ENCODE data around the gene SYVN1.
"Not testable (repeated sequence)": the region's sequence is repeated elsewhere in the genome, so short reads cannot be mapped to it uniquely, and the experiment has no call there.

The SYVN1 gene

DNA sequence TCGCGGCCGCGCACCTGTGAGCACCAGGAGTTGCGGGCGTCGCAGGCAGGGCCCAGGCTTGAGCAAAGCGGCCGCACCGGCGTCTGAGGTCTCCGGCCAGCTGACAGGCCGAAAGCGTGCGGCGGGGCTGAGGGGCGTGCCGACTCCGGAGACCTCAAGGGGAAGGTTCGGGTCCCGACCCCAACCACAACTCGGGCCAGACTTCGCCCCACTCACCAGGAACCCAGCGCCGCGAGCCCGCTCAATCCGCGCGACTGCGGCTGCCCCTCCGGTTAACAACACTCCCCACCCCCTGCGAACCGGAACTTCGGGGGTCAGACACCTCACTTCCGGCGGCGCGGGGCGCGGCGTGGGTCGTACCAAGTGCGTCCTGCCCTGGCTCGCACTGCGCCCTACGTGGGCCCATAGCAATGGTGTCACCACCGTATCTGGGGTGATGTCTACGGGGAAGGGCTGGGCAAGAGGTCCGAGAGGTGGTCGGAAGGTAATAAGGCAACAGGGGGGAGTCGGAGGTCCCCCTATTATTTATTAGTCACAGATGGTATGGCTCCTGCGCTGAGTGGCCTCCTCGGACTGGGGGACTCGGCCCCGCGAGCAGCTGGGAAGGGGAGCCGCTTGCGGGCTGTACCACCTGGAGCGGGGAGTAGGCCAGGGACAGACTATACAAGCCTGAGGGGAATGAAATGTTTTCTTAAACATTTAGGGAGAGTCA lies at the start of gene SYVN1:
SYVN1 (minus strand) TSS at position 280 of the 712 bp plus-strand sequence. CDS start 918 bp downstream, outside the sequence.
- in situ Hi-C loops (cut with MboI; ENCODE audit: low sequenced_read_pairs) = no loop called here

- in situ Hi-C loops (cut with MboI; ENCODE audit: low sequenced_read_pairs) = no loop called here
Observed at GRCh38 chr11:65183201-65183891, 49.0 kb upstream of the SYVN1 start.

DNA sequence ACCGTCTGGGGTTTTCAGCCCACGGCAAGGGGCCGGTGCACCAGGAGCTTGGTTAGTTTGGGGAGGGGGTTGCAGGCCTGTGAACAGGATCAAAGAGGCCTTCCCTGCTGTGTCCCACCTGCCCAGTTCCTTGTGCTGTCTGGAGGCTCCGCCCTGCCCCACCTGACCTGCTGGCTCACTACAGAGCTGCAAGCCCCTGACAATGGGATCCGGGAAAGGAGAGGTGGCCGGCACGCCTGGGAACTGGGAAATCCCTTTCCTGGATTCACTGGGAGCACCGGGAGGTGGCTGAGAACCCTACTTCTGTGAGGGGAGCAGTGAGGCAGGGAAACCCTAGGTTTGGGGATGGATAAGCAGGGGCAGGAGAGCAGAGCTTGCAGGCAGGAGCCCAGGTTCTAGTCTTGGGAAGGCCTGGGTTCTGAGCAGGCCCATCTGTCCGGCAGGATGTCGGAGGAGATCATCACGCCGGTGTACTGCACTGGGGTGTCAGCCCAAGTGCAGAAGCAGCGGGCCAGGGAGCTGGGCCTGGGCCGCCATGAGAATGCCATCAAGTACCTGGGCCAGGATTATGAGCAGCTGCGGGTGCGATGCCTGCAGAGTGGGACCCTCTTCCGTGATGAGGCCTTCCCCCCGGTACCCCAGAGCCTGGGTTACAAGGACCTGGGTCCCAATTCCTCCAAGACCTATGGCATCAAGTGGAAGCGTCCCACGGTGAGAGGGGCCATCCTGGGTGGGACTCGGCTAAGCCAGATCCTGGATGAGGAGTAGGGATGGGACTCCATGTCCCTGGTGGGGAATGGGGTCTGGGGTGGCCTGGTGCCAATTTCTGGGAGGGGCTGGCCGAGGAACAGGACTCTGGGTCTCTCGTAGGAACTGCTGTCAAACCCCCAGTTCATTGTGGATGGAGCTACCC lies 48.2 kb upstream of the SYVN1 start:
- in situ Hi-C loops (cut with MboI; ENCODE audit: low sequenced_read_pairs) = no loop called here

DNA sequence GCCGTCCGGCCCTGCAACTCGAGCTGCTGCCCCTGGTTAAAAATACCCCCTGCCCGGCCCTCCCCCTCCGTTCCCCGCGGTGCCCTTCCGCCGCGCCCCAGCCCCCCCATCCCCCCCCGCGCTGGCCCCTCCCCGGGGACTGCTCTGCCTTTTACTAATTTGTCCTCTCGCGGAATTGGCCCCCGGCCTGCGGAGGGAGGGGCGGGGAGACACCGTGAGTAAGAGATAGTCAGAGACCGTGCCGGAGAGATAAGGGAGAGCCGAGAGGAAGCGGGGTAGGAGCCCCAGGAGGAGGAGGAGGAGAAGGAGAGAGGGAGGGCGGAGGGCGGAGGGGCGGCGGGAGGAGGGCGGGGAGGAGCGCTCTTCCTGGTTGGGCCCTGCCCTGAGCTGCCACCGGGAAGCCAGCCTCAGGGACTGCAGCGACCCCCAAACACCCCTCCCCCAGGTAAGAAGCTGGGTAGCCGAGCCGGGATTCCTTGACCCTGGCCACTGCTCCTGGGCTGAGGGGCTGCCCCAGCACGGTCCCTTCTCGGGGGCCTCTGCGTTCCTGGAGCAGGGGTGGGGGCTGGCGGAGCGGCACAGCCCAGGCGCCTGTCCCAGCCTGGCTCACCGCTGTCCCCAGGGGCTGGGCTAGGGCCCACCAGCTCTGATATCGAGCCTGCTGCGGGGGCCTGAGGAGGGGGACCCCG lies 47.4 kb upstream of the SYVN1 start, which contains the start of gene CAPN1:
CAPN1 (plus strand) TSS at position 360 of the 689 bp plus-strand sequence. CDS start 774 bp downstream, outside the sequence.
- in situ Hi-C loops (cut with MboI; ENCODE audit: low sequenced_read_pairs) = no loop called here

DNA sequence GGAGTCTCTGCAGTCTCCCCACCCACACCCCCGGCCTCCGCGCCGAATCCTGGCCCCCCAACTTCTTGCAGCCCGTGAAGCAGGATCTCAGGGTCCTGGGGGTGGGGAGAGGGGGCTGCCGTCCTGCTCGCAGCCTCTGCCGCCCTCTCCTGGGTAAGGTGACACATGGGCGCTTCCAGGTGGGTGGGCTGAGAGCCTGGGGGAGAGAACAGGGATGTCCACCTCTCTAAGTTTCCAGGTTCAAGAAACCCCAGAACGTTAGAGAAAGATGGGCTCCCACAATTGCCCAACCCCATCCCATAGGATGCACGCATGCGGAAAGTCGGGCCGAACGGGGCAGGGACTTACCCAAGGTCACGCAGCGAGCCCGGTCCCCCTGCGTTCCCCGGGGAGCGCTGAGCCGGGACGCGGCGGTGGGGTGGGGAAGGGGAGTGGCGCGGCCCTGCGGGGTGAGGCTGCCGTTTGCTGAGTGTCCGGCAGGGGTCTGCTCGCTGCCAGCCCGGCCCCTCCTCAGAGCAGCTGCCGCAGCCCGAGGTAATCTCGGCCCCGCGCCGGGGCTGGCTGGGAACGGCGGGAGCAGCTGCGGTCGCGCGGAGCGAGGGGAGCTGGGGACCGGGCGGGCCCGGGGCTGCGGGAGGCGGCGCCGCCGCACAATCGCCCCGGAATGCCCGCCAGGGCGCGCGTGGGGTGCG lies 46.7 kb upstream of the SYVN1 start:
- in situ Hi-C loops (cut with MboI; ENCODE audit: low sequenced_read_pairs) = no loop called here

DNA sequence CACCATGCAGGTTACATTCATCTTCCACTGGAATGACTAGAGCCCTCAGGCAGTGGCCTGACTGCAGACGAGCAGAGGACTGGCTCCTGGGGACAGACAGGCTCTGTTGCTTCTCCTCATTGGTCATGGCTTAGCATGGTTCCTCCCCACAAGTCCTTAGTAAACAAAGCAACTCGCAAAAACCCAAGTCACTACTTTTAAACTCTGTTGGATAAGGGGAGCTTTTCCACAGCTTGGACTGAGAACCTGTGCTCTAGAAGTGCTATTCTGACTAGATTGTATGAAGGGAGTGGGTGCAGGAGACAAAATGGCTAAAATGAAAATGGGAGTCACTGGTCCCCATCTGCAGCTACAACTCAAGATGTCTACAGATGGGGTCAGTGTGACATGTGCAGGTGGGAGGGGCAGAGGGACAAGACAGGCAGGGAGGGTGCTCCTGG lies 40.3 kb upstream of the SYVN1 start:
- in situ Hi-C loops (cut with MboI; ENCODE audit: low sequenced_read_pairs) = not testable (repeated sequence)

DNA sequence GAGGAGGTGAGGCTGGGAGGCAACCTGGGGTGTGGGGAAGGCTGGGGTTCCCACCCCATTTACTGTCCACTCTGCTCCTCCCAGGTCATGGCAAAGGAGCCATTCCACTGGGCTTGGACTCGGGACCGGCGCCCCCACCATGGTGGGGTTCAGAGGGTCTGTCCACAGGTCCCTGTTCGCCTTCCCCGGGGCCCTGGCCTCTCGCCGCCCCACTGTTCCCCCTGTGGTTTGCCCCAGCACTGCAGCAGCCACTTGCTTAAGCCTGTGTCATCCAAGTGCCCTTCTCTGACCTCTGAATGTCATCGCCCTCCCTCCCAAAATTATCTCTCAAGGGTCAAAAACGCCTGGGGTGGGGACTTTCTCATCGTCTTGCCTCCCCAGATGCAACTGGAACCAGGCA lies 38.3 kb upstream of the SYVN1 start:
- in situ Hi-C loops (cut with MboI; ENCODE audit: low sequenced_read_pairs) = no loop called here

GRCh38 chr11:65170058-65170534 lies 35.8 kb upstream of the SYVN1 start, which contains the start of gene SPDYC:
Gene SPDYC, plus strand, starts transcription at chr11:65170233. Its CDS starts 1,125 bp downstream, at chr11:65171358.
- in situ Hi-C loops (cut with MboI; ENCODE audit: low sequenced_read_pairs) = no loop called here

GRCh38 chr11:65169164-65169641 lies 34.9 kb upstream of the SYVN1 start:
- in situ Hi-C loops (cut with MboI; ENCODE audit: low sequenced_read_pairs) = no loop called here

GRCh38 chr11:65167656-65168055 lies 33.3 kb upstream of the SYVN1 start:
- in situ Hi-C loops (cut with MboI; ENCODE audit: low sequenced_read_pairs) = no loop called here

- in situ Hi-C loops (cut with MboI; ENCODE audit: low sequenced_read_pairs) = no loop called here
Observed at GRCh38 chr11:65166893-65167292, 32.6 kb upstream of the SYVN1 start.

DNA sequence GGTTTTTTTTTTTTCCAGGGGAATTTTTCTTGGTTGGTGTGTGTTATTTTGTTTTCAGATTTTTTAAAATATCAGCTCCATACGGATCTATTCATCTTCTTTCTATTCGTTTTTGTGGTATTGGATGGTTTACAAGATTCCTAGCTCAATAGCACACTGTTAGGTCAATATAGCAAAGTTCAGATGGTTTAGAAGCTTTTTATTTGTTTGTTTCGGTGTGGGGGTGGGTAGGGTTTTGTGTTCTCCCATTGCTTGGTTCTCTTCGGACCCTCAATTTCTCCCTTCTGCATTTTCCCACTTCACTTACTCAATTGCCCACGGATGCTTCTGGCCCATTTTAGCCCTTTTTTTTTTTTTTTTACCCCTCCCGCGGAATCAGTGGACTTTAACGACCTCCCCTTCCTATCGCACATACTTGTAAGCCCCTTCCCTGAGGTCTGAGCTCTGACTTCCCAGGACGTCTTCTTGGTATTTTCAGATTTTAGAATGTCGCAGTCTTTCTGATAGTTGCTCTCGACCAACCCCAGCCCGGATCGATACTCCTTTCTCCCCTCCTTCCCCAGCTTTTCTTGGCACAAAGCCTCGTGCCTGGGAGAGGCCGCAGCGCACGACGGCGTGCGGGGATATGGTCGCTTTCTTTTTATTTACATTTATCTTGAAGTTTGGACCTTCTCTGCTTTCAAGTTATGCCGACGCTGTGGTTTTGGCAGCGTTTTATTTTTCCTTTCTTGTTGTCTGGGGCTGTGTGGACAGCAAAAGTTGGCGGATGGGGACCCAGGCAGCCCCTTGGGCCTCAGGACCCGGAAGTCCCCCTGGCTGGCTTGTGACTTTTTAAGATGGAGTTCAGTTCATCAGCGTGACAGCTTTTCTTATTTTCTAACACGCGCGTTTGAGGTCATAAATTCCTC lies 31.3 kb upstream of the SYVN1 start:
- in situ Hi-C loops (cut with MboI; ENCODE audit: low sequenced_read_pairs) = no loop called here

DNA sequence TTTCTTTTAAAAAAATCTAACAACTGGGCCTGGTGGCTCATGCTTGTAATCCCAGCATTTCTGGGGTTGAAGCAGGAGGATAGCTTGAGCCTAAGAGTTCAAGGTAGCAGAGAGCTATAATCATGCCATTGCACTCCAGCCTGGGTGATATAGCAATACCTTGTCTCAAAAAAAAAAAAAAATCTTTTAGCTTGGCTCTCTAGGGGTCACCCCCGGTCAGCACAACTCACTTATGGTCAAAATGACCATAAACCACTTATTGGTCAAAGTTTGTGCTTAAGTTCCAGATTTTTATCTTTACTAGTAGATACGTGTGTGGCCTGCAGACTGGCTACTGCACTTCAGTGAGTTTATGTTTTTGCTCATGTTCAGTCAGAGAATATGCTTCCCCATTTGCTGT lies 29.4 kb upstream of the SYVN1 start:
- in situ Hi-C loops (cut with MboI; ENCODE audit: low sequenced_read_pairs) = no loop called here

DNA sequence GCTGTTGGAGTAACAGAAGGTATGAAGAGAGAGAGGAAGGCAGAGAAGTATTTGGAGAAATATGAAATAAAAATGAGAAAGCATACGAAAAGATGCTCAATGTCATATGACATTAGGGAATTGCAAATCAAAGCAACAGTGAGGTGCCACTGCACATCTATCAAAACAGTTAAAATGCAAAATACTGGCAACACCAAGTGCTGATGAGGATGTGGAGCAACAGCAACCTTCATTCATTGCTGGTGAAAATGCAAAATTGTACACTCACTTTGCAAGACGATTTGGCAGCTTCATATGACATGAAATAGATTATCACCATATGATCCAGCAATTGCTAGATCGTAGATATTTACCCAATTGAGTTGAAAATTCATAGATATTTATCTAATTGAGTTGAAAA lies 26.3 kb upstream of the SYVN1 start:
- in situ Hi-C loops (cut with MboI; ENCODE audit: low sequenced_read_pairs) = no loop called here

- in situ Hi-C loops (cut with MboI; ENCODE audit: low sequenced_read_pairs) = no loop called here
Observed at GRCh38 chr11:65159012-65159411, 24.7 kb upstream of the SYVN1 start.

DNA sequence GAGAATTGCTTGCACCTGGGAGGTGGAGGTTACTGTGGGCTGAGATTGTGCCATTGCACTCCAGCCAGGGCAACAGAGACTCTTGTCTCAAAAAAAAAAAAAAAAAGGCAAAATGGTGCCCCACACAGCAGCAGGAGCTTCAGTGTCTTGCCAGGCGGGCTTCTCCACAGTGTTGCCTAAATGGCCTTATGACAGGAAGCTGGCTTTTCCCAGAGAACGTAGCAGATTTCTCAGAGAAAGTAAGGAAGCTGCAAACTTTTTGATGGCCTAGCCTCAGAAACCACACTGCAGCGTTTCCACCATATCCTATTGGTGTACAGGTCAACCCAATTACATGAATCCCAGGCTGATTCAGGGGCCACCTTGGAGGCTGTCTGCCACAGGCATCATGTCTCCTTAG lies 23.0 kb upstream of the SYVN1 start:
- in situ Hi-C loops (cut with MboI; ENCODE audit: low sequenced_read_pairs) = no loop called here

DNA sequence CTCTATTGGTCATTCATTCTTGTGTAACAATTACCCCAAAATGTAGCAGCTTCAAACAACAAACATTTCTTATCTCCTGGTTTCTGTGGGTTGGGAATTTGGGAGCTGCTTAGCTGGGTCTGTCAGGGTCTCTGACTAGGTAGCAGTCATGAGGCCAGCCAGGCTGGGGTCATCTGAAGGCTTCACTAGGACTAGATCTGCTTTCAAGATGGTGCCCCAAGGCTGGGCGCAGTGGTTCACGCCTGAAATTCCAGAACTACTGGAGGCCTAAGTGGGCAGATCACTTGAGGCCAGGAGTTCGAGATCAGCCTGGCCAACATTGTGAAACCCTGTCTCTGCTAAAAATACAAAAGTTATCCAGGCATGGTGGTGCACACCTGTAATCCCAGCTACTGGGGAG lies 22.6 kb upstream of the SYVN1 start:
- in situ Hi-C loops (cut with MboI; ENCODE audit: low sequenced_read_pairs) = no loop called here

GRCh38 chr11:65156256-65156655 lies 21.9 kb upstream of the SYVN1 start:
- in situ Hi-C loops (cut with MboI; ENCODE audit: low sequenced_read_pairs) = no loop called here

DNA sequence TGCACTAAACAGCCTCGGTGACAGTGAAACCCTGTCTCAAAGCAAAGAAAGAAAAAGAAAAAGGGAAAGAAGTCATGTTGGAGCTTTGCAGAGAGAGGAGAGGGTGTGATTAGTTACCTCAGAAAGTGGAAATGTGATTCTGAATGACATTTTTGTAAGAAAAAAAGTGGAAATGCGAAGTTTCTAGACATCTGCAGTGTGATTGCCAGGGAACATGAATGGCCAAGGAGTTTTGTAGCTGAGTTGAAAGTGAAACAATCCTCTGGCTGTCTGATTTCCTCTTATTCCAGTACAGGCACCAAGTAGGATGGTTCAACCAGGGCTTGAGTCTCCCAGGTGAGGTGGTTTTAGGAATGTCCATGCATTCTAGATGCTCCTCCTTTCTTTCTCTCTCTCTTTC lies 17.8 kb upstream of the SYVN1 start:
- in situ Hi-C loops (cut with MboI; ENCODE audit: low sequenced_read_pairs) = no loop called here

Data from hTERT RPE-1 (cell line).